H9 (cell line): Measurements from ENCODE around the gene ATN1. TPM values are rescaled to one million over a fixed set of nuclear protein-coding genes. Genes with fewer than 3 reads are reported as not detected.

ENCODE experiments used
- DNase-seq: peaks from one replicate; pipeline ENCODE4 v3.0.0-alpha.2; 2017
- H2AFZ ChIP-seq: one replicate; pipeline ENCODE4 v1.6.1; 2013; ENCODE audit warnings: mild to moderate bottlenecking, low read length, control low read depth, moderate library complexity
- H2AK5ac ChIP-seq: 2 replicates; pipeline ENCODE4 v1.6.1; 2013; ENCODE audit warnings: low read length, control low read depth, mixed read lengths; ENCODE audit not compliant: insufficient read length
- H2BK120ac ChIP-seq: one replicate; pipeline ENCODE4 v1.6.1; 2013; ENCODE audit warnings: low read depth, mild to moderate bottlenecking, low read length, control low read depth, inconsistent platforms; ENCODE audit not compliant: poor library complexity, severe bottlenecking
- H2BK12ac ChIP-seq: 2 replicates; pipeline ENCODE4 v1.6.1; 2013; ENCODE audit warnings: low read length, control low read depth, mixed read lengths, low read depth; ENCODE audit not compliant: insufficient read length
- H2BK15ac ChIP-seq: 2 replicates; pipeline ENCODE4 v1.6.1; 2013; ENCODE audit warnings: low read depth, low read length, control low read depth
- H2BK20ac ChIP-seq: one replicate; pipeline ENCODE4 v1.6.1; 2013; ENCODE audit warnings: low read depth, mild to moderate bottlenecking, low read length, control low read depth, inconsistent platforms; ENCODE audit not compliant: poor library complexity, severe bottlenecking
- H2BK5ac ChIP-seq: 2 replicates; pipeline ENCODE4 v1.6.1; 2013; ENCODE audit warnings: low read length, control low read depth, mixed read lengths; ENCODE audit not compliant: insufficient read length
- H3K14ac ChIP-seq: 2 replicates; pipeline ENCODE4 v1.6.1; 2013; ENCODE audit warnings: low read length, control low read depth; ENCODE audit not compliant: insufficient read depth
- H3K18ac ChIP-seq: 2 replicates; pipeline ENCODE4 v1.6.1; 2013; ENCODE audit warnings: low read depth, mild to moderate bottlenecking, mixed read lengths, low read length, control low read depth; ENCODE audit not compliant: insufficient read length
- H3K23ac ChIP-seq: 2 replicates; pipeline ENCODE4 v1.6.1; 2013; ENCODE audit warnings: low read length, control low read depth, mixed read lengths, low read depth; ENCODE audit not compliant: insufficient read length
- H3K23me2 ChIP-seq: 2 replicates; pipeline ENCODE4 v1.6.1; 2013; ENCODE audit warnings: low read depth, mild to moderate bottlenecking, mixed read lengths, low read length, control low read depth; ENCODE audit not compliant: insufficient read length, poor library complexity, severe bottlenecking
- H3K27ac ChIP-seq: 2 replicates; pipeline ENCODE4 v1.5.1; 2013; ENCODE audit warnings: low read length, control low read depth, mixed read lengths, low read depth; ENCODE audit not compliant: insufficient read length
- H3K27me3 ChIP-seq: 2 replicates; pipeline ENCODE4 v1.6.1; 2013; ENCODE audit warnings: low read length, control low read depth, inconsistent platforms; ENCODE audit not compliant: insufficient read depth
- H3K4ac ChIP-seq: 2 replicates; pipeline ENCODE4 v1.6.1; 2013; ENCODE audit warnings: low read depth, mild to moderate bottlenecking, control low read depth, inconsistent platforms, low read length, moderate library complexity
- H3K4me1 ChIP-seq: 2 replicates; pipeline ENCODE4 v1.6.1; 2013; ENCODE audit warnings: low read length, control low read depth, inconsistent platforms; ENCODE audit not compliant: insufficient read depth
- H3K4me2 ChIP-seq: 2 replicates; pipeline ENCODE4 v1.6.1; 2013; ENCODE audit warnings: low read length, control low read depth, mixed read lengths; ENCODE audit not compliant: insufficient read length, insufficient read depth
- H3K56ac ChIP-seq: 2 replicates; pipeline ENCODE4 v1.6.1; 2013; ENCODE audit warnings: low read depth, mild to moderate bottlenecking, mixed read lengths, low read length, control low read depth; ENCODE audit not compliant: insufficient read length
- H3K79me1 ChIP-seq: 2 replicates; pipeline ENCODE4 v1.6.1; 2013; ENCODE audit warnings: low read depth, mild to moderate bottlenecking, moderate library complexity, low read length, control low read depth, inconsistent platforms; ENCODE audit not compliant: insufficient read depth, poor library complexity, severe bottlenecking
- H3K79me2 ChIP-seq: 2 replicates; pipeline ENCODE4 v1.6.1; 2013; ENCODE audit warnings: low read length, control low read depth, inconsistent platforms; ENCODE audit not compliant: insufficient read depth
- H3K9ac ChIP-seq: 2 replicates; pipeline ENCODE4 v1.6.1; 2013; ENCODE audit warnings: low read length, control low read depth, mixed read lengths; ENCODE audit not compliant: insufficient read length; ENCODE audit errors: extremely low read depth
- H3K9me3 ChIP-seq: one replicate; pipeline ENCODE4 v1.6.1; 2013; ENCODE audit warnings: low read depth, low read length, inconsistent platforms; ENCODE audit not compliant: control insufficient read depth
- H3T11ph ChIP-seq: one replicate; pipeline ENCODE4 v1.6.1; 2013; ENCODE audit warnings: mild to moderate bottlenecking, low read length, control low read depth, inconsistent platforms
- H4K20me1 ChIP-seq: one replicate; pipeline ENCODE4 v1.6.1; 2013; ENCODE audit not compliant: control insufficient read depth, insufficient read length, insufficient read depth
- H4K5ac ChIP-seq: 2 replicates; pipeline ENCODE4 v1.6.1; 2013; ENCODE audit warnings: low read depth, mild to moderate bottlenecking, mixed read lengths, low read length, control low read depth; ENCODE audit not compliant: insufficient read length
- H4K8ac ChIP-seq: replicated peaks from 2 replicates; pipeline ENCODE4 v1.6.1; 2013; ENCODE audit warnings: low read length, control low read depth, mixed read lengths, low read depth; ENCODE audit not compliant: insufficient read length
- H4K91ac ChIP-seq: 2 replicates; pipeline ENCODE4 v1.6.1; 2013; ENCODE audit warnings: low read depth, mild to moderate bottlenecking, moderate library complexity, mixed read lengths, low read length, control low read depth; ENCODE audit not compliant: insufficient read length
- H3K27ac Mint-ChIP-seq, 3 experiments: 2 replicates in 2 of 3; 3 replicates in 1 of 3; pipeline ENCODE4 v1.8.0; 2020 to 2021; ENCODE audit warnings: mixed read lengths in 3 of 3, mild to moderate bottlenecking in 1 of 3, moderate library complexity in 1 of 3
- H3K27me3 Mint-ChIP-seq: 2 replicates; pipeline ENCODE4 v1.8.0; 2021; ENCODE audit warnings: low read depth, mild to moderate bottlenecking, moderate library complexity, mixed read lengths
- H3K36me3 Mint-ChIP-seq, 3 experiments: 2 replicates in 2 of 3; 3 replicates in 1 of 3; pipeline ENCODE4 v1.8.0; 2020 to 2021; ENCODE audit warnings: low read depth in 3 of 3, mixed read lengths in 3 of 3; ENCODE audit not compliant: insufficient read depth in 1 of 3
- H3K4me1 Mint-ChIP-seq, 2 experiments: 2 replicates each; pipeline ENCODE4 v1.8.0; 2020; ENCODE audit warnings: mixed read lengths in 2 of 2
- H3K4me3 Mint-ChIP-seq, 2 experiments: 2 replicates in 1 of 2; 3 replicates in 1 of 2; pipeline ENCODE4 v1.8.0; 2020 to 2021; ENCODE audit warnings: mild to moderate bottlenecking in 2 of 2, mixed read lengths in 2 of 2, moderate library complexity in 1 of 2
- H3K9me3 Mint-ChIP-seq, 2 experiments: 2 replicates in 1 of 2; 3 replicates in 1 of 2; pipeline ENCODE4 v1.8.0; 2020; ENCODE audit warnings: mild to moderate bottlenecking in 2 of 2, mixed read lengths in 2 of 2, moderate library complexity in 1 of 2
- CTCF ChIP-seq: fragments of 200-600 bp; sonication (generic); conservative IDR thresholded peaks from 3 replicates; pipeline ENCODE4 v1.8.0; 2021; ENCODE audit warnings: antibody characterized with exemption, mild to moderate bottlenecking
- WGBS: extraction: QIAGEN DNeasy Blood & Tissue Kit; methylation state at CpG from one replicate; pipeline ENCODE4 v1.1.7; 2013; ENCODE audit warnings: missing lambda C conversion rate, low lambda C conversion rate, mixed read lengths; ENCODE audit not compliant: insufficient read length; ENCODE audit errors: extremely low coverage; 5-methylcytosine and 5-hydroxymethylcytosine counted together
- total RNA-seq: library from RNA; stranded (reverse); gene quantifications from 2 replicates; pipeline ENCODE4 v1.2.1, GENCODE V29; 2021

Gene ATN1
- total RNA-seq, 1 experiment from 2014 or later, result 103 TPM

GRCh38 chr12:6887460-6887859 lies 40.3 kb upstream of the ATN1 start:
- Histone ChIP-seq H3T11ph (no peak overlapping the region), H3K23ac (no peak overlapping the region), H3K14ac (no peak overlapping the region), H4K5ac (no peak overlapping the region), H2BK5ac (no peak overlapping the region), H3K79me1 (no peaks in the 10 kb centered on the region), H4K91ac (no peak overlapping the region), H4K20me1 (no peaks in the 10 kb centered on the region), H2BK20ac (no peak overlapping the region), H4K8ac (no peak overlapping the region), H3K4me1 (peaks cover 5% of the 10 kb centered on the region; the same call in 1 of the 2 replicates), H2BK15ac (no peak overlapping the region), H2AFZ (no peak overlapping the region), H3K4ac (no peak overlapping the region), H3K18ac (no peak overlapping the region), H3K56ac (no peak overlapping the region), H3K23me2 (peaks cover 6% of the 10 kb centered on the region), H3K9me3 (no peaks in the 10 kb centered on the region), H3K27ac (no peak overlapping the region), H2AK5ac (no peak overlapping the region), H2BK120ac (no peak overlapping the region), H3K79me2 (no peaks in the 10 kb centered on the region), H2BK12ac (no peak overlapping the region), H3K4me2 (no peak overlapping the region), H3K9ac (no peak overlapping the region), H3K27me3 (no peaks in the 10 kb centered on the region)
- WGBS, result no CpG with 5 or more reads among the region's 8 CpGs
- Mint-ChIP-seq H3K27ac (peak overlapping the region in 2 of 3 experiments; percentile 28 to 72; a peak in 1 of 7 replicates), H3K27me3 (no peaks in the 10 kb centered on the region), H3K4me1 (peaks cover 38 to 50% of the 10 kb centered on the region in 2 experiments), H3K36me3 (peaks cover 0 to 31% (median 29%) of the 10 kb centered on the region in 3 experiments; a peak in 5 of 7 replicates), H3K4me3 (no peak overlapping the region; a peak in 1 of 5 replicates), H3K9me3 (peaks cover 0 to 3% of the 10 kb centered on the region in 2 experiments; a peak in 2 of 5 replicates)
- no peak for TF ChIP-seq CTCF
- DNase-seq, result no peak
